GM18858 (cell line): Measurements from ENCODE around the gene USP5.
"Not testable (repeated sequence)": the region's sequence is repeated elsewhere in the genome, so short reads cannot be mapped to it uniquely, and the experiment has no call there.

Source experiments
- ATAC-seq: cut with Tn5 transposase; IDR thresholded peaks from one replicate; pipeline ENCODE4 v1.9.1; 2021; ENCODE audit not compliant: unreplicated experiment

USP5 gene

DNA sequence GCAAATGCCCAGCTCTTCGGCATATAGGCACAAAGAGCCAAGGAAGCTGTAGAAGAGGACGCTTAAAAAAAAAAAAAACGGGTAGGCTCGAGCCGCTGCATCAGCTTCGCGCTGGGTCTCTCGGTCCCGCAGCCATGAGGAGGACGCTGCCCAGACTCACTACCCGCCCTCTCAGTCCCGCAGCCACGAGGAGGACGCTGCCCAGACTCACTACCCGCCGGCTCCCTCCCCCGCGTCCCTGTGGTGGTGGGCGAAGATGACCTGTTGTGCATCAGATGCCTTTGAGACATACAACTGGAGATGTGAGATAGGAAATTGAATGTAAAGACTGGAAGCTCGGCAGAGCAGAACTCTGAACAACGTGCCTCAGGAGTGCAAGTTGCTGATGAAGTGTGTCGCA is 32.6 kb downstream of the USP5 start:
- no peak for ATAC-seq

DNA sequence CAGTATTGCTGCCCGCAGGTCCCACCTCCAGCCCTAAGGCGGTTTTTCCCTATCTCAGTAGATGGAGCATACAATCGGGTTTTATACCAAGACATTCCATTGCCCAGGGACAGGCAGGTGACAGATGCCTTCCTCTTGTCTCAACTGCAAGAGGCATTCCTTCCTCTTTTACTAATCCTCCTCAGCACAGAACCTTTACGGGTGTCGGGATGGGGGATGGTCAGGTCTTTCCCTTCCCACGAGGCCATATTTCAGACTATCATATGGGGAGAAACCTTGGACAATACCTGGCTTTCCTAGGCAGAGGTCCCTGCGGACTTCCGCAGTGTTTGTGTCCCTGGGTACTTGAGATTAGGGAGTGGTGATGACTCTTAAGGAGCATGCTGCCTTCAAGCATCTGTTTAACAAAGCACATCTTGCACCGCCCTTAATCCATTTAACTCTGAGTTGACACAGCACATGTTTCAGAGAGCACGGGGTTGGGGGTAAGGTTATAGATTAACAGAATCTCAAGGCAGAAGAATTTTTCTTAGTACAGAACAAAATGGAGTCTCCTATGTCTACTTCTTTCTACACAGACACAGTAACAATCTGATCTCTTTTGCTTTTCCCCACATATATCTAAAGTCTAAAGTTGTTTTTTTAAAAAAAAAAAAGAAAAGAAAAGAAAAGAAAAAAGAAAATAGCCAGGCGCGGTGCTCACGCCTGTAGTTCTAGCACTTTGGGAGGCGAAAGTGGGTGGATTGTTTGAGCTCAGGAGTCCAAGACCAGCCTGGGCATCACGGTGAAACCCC is 34.5 kb downstream of the USP5 start:
- ATAC-seq, result not testable (repeated sequence)

DNA sequence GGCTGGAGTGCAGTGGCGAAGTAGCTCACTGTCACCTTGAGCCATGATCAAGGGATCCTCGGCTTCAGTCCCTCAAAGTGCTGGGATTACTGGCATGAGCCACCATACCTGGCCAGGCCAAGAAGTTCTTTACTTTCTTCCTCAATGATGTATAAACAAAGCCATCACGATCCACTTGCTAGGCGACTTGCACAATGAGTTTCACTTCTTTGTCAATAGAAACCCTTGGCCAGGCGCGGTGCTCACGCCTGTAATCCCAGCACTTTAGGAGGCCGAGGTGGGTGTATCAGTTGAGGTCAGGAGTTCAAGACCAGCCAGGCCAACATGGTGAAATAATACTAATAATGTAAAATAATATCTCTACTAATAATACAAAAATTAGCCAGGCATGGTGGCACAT is 35.5 kb downstream of the USP5 start:
- no peak for ATAC-seq

DNA sequence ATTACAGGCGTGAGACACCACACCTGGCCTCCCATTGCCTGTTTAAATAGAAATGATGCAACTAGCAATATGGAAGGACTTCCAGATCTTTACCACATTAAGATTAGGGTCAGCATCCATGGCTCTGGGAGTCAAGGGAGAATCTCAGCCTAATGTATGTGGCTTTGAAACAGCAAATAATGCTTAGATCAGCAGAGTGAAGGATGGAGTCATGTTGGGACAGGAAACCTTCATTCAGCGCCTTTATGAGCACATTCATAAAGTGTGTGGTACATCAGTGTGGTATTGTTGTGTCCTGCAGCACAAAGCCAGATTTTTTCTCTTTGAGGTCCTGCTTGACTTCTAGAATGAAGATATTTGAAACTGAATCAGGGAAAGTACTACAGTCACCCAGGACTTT is 36.4 kb downstream of the USP5 start:
- ATAC-seq, result no peak

DNA sequence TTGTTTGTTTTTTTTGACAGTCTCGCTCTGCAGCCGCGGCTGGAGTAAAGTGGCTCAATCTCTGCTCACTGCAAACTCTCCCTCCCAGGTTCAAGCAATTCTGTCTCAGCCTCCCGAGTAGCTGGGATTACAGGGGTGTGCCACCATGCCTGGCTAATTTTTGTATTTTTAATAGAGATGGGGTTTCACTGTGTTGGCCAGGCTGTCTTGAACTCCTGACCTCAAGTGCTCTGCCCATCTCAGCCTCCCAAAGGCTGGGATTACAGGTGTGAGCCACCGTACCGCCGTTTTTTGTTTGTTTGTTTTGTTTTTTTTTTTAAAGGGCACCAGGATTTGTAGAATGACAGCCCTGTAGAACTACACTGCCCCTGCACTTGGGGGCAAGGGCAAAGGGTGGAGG is 36.8 kb downstream of the USP5 start:
- not testable (repeated sequence) for ATAC-seq

DNA sequence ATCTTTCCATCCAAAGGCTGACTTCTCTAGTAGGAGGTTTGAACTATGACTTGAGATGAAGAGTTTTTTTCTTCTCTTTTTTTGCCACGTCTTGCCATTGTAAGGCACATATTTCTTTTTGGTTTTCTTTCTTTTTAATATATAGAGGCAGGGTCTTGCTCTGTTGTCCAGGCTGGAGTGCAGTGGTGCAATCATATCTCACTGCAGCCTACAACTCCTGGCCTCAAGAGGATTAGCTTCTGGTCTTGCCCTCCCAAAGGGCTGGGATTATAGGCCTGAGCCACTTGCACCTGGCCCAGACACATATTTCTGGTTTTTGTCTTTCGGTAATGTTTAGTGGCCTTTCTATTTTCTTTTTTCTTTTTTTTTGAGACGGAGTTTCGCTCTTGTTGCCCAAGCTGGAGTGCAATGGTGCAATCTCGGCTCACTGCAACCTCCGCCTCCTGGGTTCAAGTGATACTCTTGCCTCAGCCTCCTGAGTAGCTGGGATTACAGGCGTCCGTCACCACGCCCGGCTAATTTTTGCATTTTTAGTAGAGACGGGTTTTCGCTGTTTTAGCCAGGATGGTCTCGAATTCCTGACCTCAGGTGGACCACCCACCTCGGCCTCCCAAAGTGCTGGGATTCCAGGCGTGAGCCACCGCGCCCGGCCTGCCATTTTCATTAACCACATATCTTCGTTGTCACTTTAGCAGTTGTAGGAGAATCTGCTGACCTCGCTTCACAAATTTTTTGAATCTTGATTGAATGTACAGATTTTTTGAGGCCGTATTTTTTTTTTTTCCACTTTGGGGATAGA is 38.0 kb downstream of the USP5 start:
- not testable (repeated sequence) for ATAC-seq

DNA sequence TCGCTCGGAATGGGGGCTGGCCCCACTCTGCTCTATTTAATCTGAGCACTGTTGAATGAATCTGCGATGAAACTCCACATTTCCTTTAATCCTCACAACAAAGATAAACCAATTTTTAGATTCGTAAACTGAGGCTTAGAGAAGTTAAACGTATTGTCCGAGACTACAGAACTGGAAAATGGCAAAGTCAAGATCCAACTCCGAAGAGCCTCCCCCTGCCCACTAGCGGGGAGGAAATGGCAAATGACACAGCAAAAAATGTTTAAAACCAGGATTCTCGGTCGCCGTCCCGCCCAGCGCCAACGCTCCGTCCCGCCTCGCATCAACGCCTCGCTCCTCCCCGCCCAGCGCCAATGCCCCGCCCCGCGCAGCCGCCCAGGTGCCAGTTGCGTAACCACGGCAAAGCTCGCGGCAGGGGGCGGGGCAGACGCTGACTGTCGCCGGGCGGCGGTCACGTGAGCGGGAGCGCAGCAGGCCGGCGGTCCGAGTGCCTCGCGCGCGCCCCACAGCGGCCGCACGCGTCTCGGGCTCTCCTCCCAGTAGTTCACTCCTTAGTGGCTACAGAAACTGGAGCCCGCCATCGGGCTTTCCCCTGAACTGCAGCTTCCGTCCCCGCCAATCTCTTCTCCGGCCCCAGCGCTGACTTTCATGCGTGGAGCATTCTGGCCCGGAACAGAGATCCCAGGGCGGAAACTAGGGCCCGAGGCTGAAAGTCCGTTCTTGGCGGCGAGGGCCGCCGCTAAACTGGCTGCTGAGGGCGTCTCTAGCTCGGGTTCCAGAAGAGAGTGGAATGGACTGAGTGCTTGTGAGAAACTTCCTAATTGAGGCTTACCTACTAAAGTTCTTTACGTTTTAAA is 39.1 kb downstream of the USP5 start:
- ATAC-seq, result peak; percentile 86

DNA sequence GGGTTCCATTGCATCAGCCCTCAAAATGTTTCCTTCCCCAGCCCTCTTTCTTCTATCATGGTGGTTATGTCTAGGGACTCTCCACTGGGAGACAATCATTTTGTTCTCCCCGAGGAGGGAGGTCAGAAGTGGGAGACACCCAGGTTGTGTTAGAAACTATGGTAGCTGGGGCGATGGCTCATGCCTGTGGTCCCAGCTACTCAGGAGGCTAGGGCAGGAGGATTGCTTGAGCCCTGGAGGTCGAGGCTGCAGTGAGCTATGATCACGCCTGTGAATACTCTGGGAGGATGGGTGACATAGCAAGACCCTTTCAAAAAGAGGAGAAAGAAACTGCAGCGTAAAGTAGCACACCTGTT is 39.7 kb downstream of the USP5 start:
- ATAC-seq, result no peak

DNA sequence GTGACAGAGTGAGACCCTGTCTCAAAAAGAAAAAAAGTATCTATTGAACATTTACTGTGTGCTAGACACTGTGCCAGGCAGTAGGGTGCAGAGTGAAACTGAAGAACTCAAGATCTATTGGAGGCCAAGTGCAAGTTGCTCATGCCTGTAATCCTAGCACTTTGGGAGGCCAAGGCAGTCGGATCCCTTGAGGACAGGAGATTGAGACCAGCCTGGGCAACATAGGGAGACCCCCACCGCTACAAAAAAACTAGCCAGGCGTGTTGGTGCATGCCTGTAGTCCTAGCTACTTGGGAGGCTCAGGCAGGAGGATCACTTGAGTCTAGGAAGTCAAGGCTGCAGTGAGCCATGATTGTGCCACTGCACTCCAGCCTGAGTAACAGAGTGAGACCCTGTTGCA is 40.7 kb downstream of the USP5 start:
- ATAC-seq, result not testable (repeated sequence)

DNA sequence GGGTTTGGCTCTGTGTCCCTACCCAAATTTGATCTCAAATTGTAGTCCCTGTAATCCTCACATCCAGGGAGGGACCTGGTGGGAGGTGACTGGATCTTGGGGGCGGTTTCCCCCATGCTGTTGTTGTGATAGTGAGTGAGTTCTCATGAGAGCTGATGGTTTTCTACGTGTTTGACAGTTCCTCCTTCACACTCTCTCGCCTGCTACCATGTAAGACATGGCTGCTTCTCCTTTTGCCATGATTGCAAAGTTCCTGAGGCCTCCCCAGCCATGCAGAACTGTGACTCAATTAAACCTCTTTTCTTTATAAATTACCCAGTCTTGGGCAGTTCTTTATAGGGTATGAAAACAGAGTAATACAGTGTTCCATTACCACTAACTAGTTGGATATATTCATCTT is 42.4 kb downstream of the USP5 start:
- no peak for ATAC-seq

DNA sequence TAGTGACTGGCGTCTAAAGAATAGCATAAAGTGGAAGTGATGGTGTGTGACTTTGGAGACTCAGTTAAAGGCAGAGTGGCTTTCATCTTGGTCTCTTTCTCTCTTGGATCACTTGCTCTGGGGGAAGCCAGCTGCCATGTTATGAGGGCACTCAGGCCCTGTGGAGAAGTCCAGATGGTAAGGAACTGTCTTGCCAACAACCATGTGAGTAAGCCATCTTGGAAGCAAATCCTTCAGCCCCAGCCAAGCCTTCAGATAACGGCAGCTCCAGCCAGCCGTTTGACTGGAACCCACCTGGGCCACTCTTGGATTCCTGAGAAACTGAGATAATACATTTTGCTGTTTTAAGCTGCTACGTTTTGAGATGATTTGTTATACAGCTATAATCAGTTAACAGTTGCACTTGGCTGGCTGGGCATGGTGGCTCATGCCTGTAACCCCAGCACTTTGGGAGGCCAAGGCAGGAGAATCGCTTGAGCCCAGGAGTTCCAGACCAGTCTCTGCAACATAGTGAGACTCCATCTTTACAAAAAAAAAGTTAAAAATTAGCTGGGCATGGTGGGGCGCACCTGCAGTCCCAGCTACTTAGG is 45.0 kb downstream of the USP5 start:
- ATAC-seq, result no peak

DNA sequence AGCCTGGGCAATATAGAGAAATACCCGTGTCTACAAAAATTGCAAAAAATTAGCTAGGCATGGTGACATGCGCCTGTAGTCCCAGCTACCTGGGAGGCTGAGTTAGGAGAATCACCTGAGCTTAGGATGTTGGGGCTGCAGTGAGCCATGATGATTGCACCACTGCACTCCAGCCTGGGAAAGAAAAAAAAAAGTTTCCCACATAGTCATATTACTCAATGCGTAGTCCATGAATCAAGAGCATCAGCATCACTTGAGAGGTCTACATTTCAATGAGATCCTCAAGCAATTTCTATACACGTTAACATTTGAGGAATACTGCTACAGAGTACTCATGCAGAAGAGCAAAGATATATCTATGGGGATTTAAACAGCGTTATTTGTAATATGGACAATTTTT is 47.5 kb downstream of the USP5 start:
- ATAC-seq, result no peak

DNA sequence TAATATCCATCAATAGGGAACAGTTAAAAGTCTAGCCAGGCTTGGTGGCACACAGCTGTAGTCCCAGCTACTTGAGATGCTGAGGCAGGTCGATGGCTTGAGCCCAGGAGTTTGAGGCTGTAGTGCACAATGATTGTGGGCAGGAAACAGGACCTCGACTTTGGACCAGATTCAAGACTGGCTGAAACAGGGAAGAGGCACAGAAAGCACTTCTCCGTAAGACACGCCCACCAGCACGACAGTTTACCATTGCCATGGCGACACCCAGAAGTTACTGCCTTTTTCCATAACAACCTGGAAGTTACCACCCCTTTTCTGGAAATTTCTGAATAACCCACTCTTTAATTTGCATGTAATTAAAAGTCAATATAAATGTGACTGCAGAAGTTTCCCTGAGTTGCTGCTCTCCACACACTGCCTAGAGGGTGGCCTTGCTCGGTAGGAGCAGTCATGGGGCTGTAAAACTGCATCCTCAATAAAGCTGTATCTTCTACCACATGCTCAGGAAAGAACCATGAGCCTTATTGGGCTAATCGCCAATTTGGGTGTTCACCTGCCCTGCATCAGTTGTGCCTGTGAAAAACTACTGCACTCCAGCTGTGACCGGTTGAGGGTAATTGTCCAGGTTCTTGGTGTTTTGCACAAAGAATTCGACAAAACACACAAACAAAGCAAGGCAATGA is 48.0 kb downstream of the USP5 start:
- ATAC-seq, result no peak

DNA sequence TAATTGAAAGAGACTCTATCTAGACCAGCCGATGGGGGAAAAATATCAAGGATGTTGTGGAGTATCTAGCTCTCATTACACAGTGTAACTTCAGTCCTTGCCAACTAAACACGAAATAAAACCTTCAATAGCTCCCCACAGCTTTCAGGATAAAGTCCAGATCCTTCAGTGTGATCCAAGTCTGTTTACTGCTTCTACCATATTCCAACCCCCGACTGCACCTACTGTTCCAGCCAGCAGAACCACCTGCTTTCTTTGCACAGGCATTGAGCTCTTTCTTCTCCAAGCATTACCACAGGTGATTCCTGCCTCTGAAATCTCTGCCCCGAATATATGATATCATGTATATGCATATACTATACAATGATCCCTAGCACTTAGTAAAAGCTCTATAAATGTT is 50.5 kb downstream of the USP5 start:
- no peak for ATAC-seq

DNA sequence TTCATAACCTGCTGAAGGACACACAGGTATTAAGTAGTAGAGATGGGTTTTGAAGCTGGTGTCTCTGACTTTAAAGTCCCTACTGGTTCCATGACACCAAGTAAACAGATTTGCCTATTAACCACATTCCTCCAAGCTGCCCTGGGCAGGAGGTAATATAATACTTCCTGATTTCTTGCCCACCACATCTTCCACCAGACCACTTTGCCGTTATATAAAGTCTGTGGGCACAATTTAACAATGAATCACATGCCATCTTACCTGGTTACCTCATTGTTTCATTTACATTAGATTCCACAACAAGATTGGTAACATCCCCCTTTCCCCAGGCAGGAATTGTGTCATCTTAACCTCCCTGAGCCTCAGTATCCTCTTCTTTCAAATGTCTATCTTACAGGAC is 51.8 kb downstream of the USP5 start:
- no peak for ATAC-seq

DNA sequence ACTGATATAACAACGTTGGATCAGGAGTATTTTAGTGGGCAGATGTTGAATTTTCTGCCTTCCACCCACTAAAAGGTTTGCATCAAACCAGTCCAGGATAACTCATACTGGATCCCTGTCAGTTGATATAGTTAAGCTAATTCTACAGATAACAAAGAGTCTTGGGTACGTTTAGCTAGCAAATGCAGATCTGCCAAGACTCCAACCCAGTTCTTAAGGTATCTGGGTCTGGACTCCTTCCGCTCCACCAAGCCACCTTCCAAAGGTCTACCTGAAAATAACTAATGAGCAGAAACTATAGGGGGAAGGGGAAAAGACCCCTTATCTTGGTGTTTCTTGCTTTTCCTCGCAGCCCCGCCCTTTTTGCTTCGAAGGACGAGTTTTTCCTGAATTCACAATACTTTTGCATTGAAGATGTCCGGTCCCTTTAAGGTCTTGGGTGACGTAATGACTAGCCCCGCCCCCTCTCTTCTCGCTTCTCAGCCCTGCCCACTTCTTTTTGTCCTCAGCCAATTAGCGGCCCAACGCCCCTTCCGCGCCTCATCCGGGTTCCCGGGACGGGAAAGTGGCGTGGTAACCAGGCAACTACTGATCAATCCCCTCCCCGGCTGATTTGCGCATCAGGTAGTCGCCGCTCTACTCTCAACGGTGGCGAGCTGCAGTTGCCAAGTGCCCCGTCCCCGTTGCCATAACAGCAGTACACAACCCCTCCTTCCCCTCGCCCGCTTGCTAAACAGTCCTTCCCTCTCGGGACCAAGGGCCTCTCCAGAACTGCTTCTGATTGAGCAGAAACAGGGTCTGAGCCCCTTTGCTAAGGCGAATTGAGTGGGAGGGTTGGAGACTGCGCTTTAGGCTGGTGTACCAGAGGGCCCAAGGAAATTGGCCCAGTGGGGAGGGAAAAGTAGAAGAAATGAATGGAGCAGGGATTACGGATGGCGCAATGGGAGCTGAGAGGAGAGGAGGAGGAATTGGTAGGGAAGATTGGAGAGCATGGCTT is 52.6 kb downstream of the USP5 start, which contains the start of gene LRRC23:
LRRC23 (plus strand) TSS at position 543 of the 997 bp plus-strand sequence. CDS start 812 bp downstream, outside the sequence.
- peak; percentile 68 for ATAC-seq

DNA sequence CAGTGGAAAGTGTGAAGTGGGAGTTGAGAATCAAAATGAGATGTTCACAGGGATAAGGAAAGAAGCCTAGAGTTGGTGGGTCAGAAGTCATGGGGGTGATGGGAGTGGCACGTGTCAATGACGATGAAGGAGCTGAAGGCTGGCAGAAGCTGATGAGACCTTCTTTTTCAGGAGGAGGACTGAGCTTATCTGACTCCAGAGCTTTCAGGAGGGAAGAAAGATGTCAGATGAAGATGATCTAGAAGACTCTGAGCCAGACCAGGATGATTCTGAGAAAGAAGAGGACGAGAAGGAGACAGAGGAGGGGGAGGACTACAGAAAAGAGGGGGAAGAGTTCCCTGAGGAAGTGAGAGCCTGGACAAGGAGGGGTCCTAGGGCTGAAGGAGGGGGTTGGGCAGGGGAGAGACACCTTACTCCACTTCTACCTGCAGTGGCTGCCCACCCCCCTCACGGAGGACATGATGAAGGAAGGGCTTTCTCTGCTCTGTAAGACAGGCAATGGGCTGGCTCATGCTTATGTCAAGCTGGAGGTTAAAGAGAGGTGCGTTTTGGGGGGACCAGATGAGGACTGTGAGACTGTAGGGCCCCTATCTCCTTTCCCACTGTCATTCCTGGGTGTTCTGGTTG is 53.6 kb downstream of the USP5 start:
- ATAC-seq, result no peak

DNA sequence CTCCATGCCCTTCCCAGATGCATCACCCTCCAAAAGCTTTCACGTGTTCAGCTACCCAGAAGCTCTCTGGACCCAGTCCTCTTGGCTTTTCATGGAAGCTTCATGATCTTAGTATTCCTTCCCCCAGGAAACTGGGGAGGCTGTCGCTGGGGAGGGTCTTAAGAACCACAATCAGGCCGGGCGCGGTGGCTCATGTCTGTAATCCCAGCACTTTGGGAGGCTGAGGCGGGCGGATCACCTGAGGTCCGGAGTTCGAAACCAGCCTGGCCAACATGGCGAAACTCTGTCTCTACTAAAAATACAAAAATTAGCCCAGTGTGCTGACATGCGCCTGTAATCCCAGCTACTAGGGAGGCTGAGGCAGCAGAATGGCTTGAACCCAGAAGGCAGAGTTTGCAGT is 56.2 kb downstream of the USP5 start:
- not testable (repeated sequence) for ATAC-seq
